ENCODE results near the gene DSCAML1. TPM values are rescaled to one million over a fixed set of nuclear protein-coding genes. Genes with fewer than 3 reads are reported as not detected.

DSCAML1 gene
- total and polyA plus RNA-seq, 2 of the 8 experiments (the other 6 are each of a cell fraction or from before 2014, with no cell fraction given): 0.19 to 0.24 TPM

DNA sequence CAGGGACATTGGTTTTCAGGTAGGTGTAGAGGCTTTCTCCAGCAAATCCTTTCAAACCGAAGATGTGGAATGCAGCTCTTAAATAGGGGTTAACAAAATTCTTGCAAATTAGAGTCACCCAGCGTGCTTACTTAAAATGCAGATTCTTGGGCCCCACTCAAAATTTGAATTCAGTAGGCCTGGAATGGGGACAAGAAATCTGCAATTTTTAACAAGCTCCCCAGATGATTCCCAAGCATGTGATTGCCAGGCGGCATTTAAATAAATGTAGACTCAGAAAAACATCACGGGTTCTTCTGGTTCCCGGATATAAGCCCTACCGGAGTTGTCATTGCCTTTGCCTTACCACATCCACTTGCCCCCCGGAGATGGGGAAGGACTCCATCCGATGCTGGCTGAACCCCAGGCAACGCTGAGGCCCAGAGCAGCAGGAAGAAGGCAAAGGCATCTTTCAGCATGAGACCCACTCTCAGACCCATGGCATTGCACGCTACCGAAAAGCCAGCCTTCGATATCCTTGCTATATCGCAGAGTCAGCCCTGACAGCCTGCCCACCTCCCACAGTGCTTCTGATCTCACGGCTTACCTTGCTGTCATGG, 134.2 kb downstream of the DSCAML1 start (continued):
- TF ChIP-seq GABPA (IDR thresholded peaks at IDR 0.05; ENCODE audit: borderline replicate concordance, insufficient read depth, low read length): no peak
- TF ChIP-seq, protein P1, sequence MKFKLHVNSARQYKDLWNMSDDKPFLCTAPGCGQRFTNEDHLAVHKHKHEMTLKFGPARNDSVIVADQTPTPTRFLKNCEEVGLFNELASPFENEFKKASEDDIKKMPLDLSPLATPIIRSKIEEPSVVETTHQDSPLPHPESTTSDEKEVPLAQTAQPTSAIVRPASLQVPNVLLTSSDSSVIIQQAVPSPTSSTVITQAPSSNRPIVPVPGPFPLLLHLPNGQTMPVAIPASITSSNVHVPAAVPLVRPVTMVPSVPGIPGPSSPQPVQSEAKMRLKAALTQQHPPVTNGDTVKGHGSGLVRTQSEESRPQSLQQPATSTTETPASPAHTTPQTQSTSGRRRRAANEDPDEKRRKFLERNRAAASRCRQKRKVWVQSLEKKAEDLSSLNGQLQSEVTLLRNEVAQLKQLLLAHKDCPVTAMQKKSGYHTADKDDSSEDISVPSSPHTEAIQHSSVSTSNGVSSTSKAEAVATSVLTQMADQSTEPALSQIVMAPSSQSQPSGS (IDR thresholded peaks at IDR 0.05; ENCODE audit: low read length): no peak
- TF ChIP-seq RBBP5 (IDR thresholded peaks at IDR 0.05; ENCODE audit: borderline replicate concordance, low read depth, low read length): no peak
- TF ChIP-seq POLR2AphosphoS5 (IDR thresholded peaks at IDR 0.05; ENCODE audit: low read depth, low read length): no peak
- TF ChIP-seq, protein P2, sequence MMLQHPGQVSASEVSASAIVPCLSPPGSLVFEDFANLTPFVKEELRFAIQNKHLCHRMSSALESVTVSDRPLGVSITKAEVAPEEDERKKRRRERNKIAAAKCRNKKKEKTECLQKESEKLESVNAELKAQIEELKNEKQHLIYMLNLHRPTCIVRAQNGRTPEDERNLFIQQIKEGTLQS (IDR thresholded peaks at IDR 0.05; ENCODE audit: insufficient read depth, low read depth, low read length): no peak

Data from H1 (cell line).